B cell (primary cell): ENCODE measurements around the gene OTOL1. TPM values are rescaled to one million over a fixed set of nuclear protein-coding genes. Genes with fewer than 3 reads are reported as not detected.

Experiments
- ATAC-seq: fragments of 200-7000 bp; cut with Tn5 transposase; one replicate; pipeline ENCODE4 v1.10.0; 2021; ENCODE audit warnings: low read depth, mild to moderate bottlenecking, moderate number of reproducible peaks, moderate library complexity
- CTCF ChIA-PET: fragments of 350-600 bp; sonication (Branson Sonifier 250); formaldehyde crosslinking; loops from one replicate; lab custom pipeline; 2021; ENCODE audit warnings: antibody characterized with exemption, inconsistent platforms; lab: Charles Lee
- POLR2A ChIA-PET: fragments of 350-600 bp; sonication (Branson Sonifier 250); formaldehyde crosslinking; loops from one replicate; lab custom pipeline; 2021; ENCODE audit warnings: antibody characterized with exemption; lab: Charles Lee
- DNase-seq: peaks from one replicate; pipeline ENCODE4 v3.0.0; 2013
- H2AFZ ChIP-seq: 2 replicates; pipeline ENCODE4 v1.6.1; 2012; ENCODE audit warnings: mild to moderate bottlenecking, low read depth, low read length; ENCODE audit not compliant: insufficient read depth, poor library complexity, severe bottlenecking
- H3K27ac ChIP-seq, 2 donors: 1 replicate in 1 of 2; 2 replicates in 1 of 2; pipeline ENCODE4 v1.5.1; 2012 to 2013; ENCODE audit warnings: low read length in 2 of 2, mild to moderate bottlenecking in 2 of 2, moderate library complexity in 1 of 2
- H3K27me3 ChIP-seq, 4 experiments: fragments of 200-600 bp in 1 of 4; sonication (generic) in 1 of 4; replicated peaks in 1 of 4; 1 replicate in 2 of 4; 2 replicates in 2 of 4; pipeline versions ENCODE4 v1.6.1 to v1.7.0; 2013 to 2016; ENCODE audit warnings: low read length in 3 of 4, mild to moderate bottlenecking in 2 of 4, mixed read lengths in 1 of 4, moderate library complexity in 1 of 4; ENCODE audit not compliant: insufficient read depth in 4 of 4, control insufficient read depth in 3 of 4; ENCODE audit errors: control extremely low read depth in 1 of 4
- H3K36me3 ChIP-seq, 2 experiments: replicated peaks in 1 of 2; 1 replicate in 1 of 2; 2 replicates in 1 of 2; pipeline versions ENCODE4 v1.6.1 to v1.7.1; 2013; ENCODE audit warnings: low read length in 1 of 2; ENCODE audit not compliant: insufficient read depth in 2 of 2, control insufficient read depth in 1 of 2; ENCODE audit errors: control extremely low read depth in 1 of 2, extremely low read depth in 1 of 2
- H3K4me1 ChIP-seq, 2 donors: fragments of 200-600 bp in 1 of 2; sonication (generic) in 1 of 2; 1 replicate in 1 of 2; 2 replicates in 1 of 2; pipeline versions ENCODE4 v1.5.1 to v1.6.1; 2013 to 2017; ENCODE audit warnings: low read length in 2 of 2; ENCODE audit not compliant: control insufficient read depth in 2 of 2, insufficient read depth in 2 of 2
- H3K4me2 ChIP-seq: replicated peaks from 2 replicates; pipeline ENCODE3; 2012; ENCODE audit warnings: mild to moderate bottlenecking, low read depth, low read length; ENCODE audit not compliant: poor library complexity, severe bottlenecking
- H3K4me3 ChIP-seq, 5 experiments: fragments of 200-600 bp in 1 of 5; sonication (generic) in 1 of 5; 1 replicate in 3 of 5; 2 replicates in 2 of 5; pipeline versions ENCODE4 v1.5.1 to v1.7.0; 2011 to 2016; ENCODE audit warnings: low read length in 4 of 5, mild to moderate bottlenecking in 4 of 5, low read depth in 2 of 5, control low read depth in 1 of 5, moderate library complexity in 1 of 5; ENCODE audit not compliant: insufficient read depth in 1 of 5; ENCODE audit errors: control extremely low read depth in 1 of 5, extremely low read depth in 1 of 5
- H3K79me2 ChIP-seq: fragments of 200-600 bp; sonication (generic); one replicate; pipeline ENCODE4 v1.6.0; 2016; ENCODE audit warnings: low read length; ENCODE audit not compliant: control insufficient read depth, insufficient read depth
- H3K9ac ChIP-seq: fragments of 200-600 bp; sonication (generic); 2 replicates; pipeline ENCODE4 v1.6.1; 2017; ENCODE audit warnings: mild to moderate bottlenecking, low read length, moderate library complexity
- H3K9me3 ChIP-seq, 3 donors: one replicate each; pipeline versions ENCODE4 v1.6.1 to v1.7.1; 2013; ENCODE audit warnings: low read length in 2 of 3; ENCODE audit not compliant: control insufficient read depth in 2 of 3, insufficient read depth in 1 of 3; ENCODE audit errors: control extremely low read depth in 1 of 3
- H4K20me1 ChIP-seq: 2 replicates; pipeline ENCODE4 v1.6.0; 2012; ENCODE audit warnings: mild to moderate bottlenecking, low read length; ENCODE audit not compliant: insufficient read depth, control insufficient read depth, poor library complexity, severe bottlenecking
- H3K27ac Mint-ChIP-seq: one replicate; pipeline ENCODE4 v1.8.0; 2021; ENCODE audit warnings: mixed read lengths
- H3K27me3 Mint-ChIP-seq: one replicate; pipeline ENCODE4 v1.8.0; 2021; ENCODE audit warnings: mixed read lengths
- H3K4me1 Mint-ChIP-seq: one replicate; pipeline ENCODE4 v1.8.0; 2021; ENCODE audit warnings: mixed read lengths
- H3K4me3 Mint-ChIP-seq: one replicate; pipeline ENCODE4 v1.8.0; 2021; ENCODE audit warnings: mixed read lengths
- H3K9me3 Mint-ChIP-seq: one replicate; pipeline ENCODE4 v1.8.0; 2022; ENCODE audit warnings: mixed read lengths; ENCODE audit not compliant: insufficient read depth
- EZH2 ChIP-seq: IDR thresholded peaks from 2 replicates; pipeline ENCODE4 v1.6.1; 2012; ENCODE audit warnings: borderline replicate concordance, low read depth, mild to moderate bottlenecking, moderate library complexity, low read length; ENCODE audit not compliant: insufficient read depth, poor library complexity, severe bottlenecking
- WGBS: methylation state at CpG from one replicate; pipeline ENCODE4 v1.1.5; 2013; ENCODE audit warnings: missing lambda C conversion rate; ENCODE audit not compliant: insufficient coverage; 5-methylcytosine and 5-hydroxymethylcytosine counted together
- intact Hi-C: fragments of 100-400 bp; cut with micrococcal nuclease; formaldehyde crosslinking; loops from one replicate; pipeline ENCODE4 v1.10.0; 2022
- polyA plus RNA-seq: library from polyadenylated mRNA; depleted of rRNA; stranded (reverse); fragments of >200 nt; gene quantifications from 2 replicates; pipeline ENCODE4 v1.2.3, GENCODE V29; 2012
- total RNA-seq, 2 donors: library from RNA; stranded (reverse); fragments of 120-200 nt in 1 of 2; gene quantifications; 1 replicate in 1 of 2; 2 replicates in 1 of 2; pipeline versions ENCODE4 v1.2.3 to v1.2.4, GENCODE V29; 2013 to 2022
- TF ChIP-seq, protein P1 (sequence below): fragments of 200-600 bp; IDR thresholded peaks from one replicate; pipeline ENCODE4 v1.8.0; 2022; ENCODE audit warnings: antibody characterized with exemption, mild to moderate bottlenecking

Gene OTOL1
- total and polyA plus RNA-seq, 2 donors (not counting 1 experiment from before 2014, with no cell fraction given), result not detected

DNA sequence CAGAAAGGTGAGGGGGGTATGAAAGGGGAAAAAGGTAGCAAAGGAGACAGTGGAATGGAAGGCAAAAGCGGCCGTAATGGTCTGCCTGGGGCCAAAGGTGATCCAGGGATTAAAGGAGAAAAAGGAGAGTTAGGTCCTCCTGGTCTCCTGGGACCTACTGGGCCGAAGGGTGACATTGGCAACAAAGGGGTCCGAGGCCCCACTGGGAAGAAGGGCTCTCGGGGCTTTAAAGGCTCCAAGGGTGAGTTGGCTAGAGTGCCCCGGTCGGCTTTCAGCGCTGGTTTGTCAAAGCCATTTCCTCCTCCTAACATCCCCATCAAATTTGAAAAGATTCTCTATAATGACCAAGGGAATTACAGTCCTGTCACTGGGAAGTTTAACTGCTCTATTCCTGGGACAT, 6.7 kb downstream of the OTOL1 start:
- Histone ChIP-seq H3K9me3 (no peaks in the 10 kb centered on the region), H3K36me3 (no peaks in the 10 kb centered on the region), H3K27ac (no peak overlapping the region), H3K27me3 (no peaks in the 10 kb centered on the region), H3K9ac (no peak overlapping the region), H3K4me3 (no peak overlapping the region), H4K20me1 (no peaks in the 10 kb centered on the region), H2AFZ (no peak overlapping the region), H3K4me1 (no peaks in the 10 kb centered on the region), H3K79me2 (no peaks in the 10 kb centered on the region), H3K4me2 (no peak overlapping the region)
- DNase-seq (no peak), ATAC-seq (no peak)
- no peaks in the 10 kb centered on the region for H3K4me1 Mint-ChIP-seq
- no peaks in the 10 kb centered on the region for H3K27me3 Mint-ChIP-seq
- WGBS, result 81% methylated on average over 3 of the region's 8 CpGs
- no peaks in the 10 kb centered on the region for H3K9me3 Mint-ChIP-seq
- POLR2A ChIA-PET, result no interaction called here
- H3K4me3 Mint-ChIP-seq, result no peak overlapping the region
- intact Hi-C loops, result no loop called here
- TF ChIP-seq, protein P1, sequence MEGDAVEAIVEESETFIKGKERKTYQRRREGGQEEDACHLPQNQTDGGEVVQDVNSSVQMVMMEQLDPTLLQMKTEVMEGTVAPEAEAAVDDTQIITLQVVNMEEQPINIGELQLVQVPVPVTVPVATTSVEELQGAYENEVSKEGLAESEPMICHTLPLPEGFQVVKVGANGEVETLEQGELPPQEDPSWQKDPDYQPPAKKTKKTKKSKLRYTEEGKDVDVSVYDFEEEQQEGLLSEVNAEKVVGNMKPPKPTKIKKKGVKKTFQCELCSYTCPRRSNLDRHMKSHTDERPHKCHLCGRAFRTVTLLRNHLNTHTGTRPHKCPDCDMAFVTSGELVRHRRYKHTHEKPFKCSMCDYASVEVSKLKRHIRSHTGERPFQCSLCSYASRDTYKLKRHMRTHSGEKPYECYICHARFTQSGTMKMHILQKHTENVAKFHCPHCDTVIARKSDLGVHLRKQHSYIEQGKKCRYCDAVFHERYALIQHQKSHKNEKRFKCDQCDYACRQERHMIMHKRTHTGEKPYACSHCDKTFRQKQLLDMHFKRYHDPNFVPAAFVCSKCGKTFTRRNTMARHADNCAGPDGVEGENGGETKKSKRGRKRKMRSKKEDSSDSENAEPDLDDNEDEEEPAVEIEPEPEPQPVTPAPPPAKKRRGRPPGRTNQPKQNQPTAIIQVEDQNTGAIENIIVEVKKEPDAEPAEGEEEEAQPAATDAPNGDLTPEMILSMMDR, result no peak
- no peak for TF ChIP-seq EZH2
- no peak overlapping the region for H3K27ac Mint-ChIP-seq
- CTCF ChIA-PET, result no interaction called here

DNA sequence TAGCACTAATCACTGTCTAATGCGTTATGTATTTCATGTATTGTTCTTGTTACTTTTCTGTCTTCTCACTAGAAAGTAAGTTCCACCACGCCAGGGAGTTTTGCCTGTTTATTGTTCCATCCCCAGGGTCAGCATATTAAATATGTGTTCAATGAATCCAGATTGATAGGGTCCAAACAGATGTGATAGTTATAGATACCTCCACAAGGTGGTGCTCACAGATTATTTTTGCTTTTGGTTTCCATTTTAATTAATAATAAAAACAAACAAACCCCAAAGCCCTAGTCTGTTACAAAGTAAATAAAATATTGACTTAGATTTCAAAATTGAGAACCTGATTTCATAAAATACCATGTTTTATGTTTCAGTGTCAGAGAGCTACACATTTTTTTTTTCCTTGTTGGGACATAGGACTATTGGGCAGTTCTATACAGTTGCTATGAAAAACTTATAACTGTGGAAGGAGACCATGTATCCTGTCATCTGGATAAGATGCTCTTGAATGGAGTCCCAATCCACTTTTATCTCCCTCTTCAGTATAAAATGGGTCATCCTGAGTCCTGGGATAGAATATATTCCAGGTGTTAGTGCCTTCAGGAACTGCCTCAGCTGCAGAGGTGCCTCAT, 12.4 kb downstream of the OTOL1 start:
- no peaks in the 10 kb centered on the region for H3K4me1 ChIP-seq
- H3K4me3 ChIP-seq, result no peak overlapping the region
- Mint-ChIP-seq H3K9me3 (no peaks in the 10 kb centered on the region), H3K4me3 (no peak overlapping the region), H3K27me3 (no peaks in the 10 kb centered on the region), H3K27ac (no peak overlapping the region), H3K4me1 (no peaks in the 10 kb centered on the region)
- H3K79me2 ChIP-seq, result no peaks in the 10 kb centered on the region
- no peak for TF ChIP-seq EZH2
- TF ChIP-seq, protein P1, result peak; percentile 24
- H4K20me1 ChIP-seq, result no peaks in the 10 kb centered on the region
- no peak for DNase-seq
- no peaks in the 10 kb centered on the region for H3K9me3 ChIP-seq
- H3K36me3 ChIP-seq, result no peaks in the 10 kb centered on the region
- no peak overlapping the region for H2AFZ ChIP-seq
- H3K27ac ChIP-seq, result no peak overlapping the region
- H3K9ac ChIP-seq, result no peak overlapping the region
- no peak for ATAC-seq
- H3K4me2 ChIP-seq, result no peak overlapping the region
- H3K27me3 ChIP-seq, result no peaks in the 10 kb centered on the region
- WGBS, result no CpG with 5 or more reads among the region's 2 CpGs
- ChIA-PET POLR2A (no interaction called here), CTCF (no interaction called here)
- intact Hi-C loops, result no loop called here
